ENCODE results near the gene TUBA4A. TPM values are rescaled to one million over a fixed set of nuclear protein-coding genes. Genes with fewer than 3 reads are reported as not detected.
A peak's percentile ranks its signal among the peaks of the same experiment; 100 is the strongest.

The TUBA4A gene
- total RNA-seq, 1 experiment from 2014 or later, result 0.45 TPM

- no peaks in the 10 kb centered on the region for H3K27me3 ChIP-seq (replicated peaks)
- no peak overlapping the region for H3K27ac ChIP-seq
- DNase-seq (ENCODE audit: low read depth in 1 of 2, low spot score in 2 of 2), result no peak
- H3K4me1 ChIP-seq (replicated peaks), result peaks cover 24% of the 10 kb centered on the region
- no peaks in the 10 kb centered on the region for H3K9me3 ChIP-seq (replicated peaks)
- H3K36me3 ChIP-seq, result peaks cover 53% of the 10 kb centered on the region
- H3K4me3 ChIP-seq, result no peak overlapping the region
Measured at GRCh38 chr2:219282375-219282774, 28.7 kb upstream of the TUBA4A start.

GRCh38 chr2:219281588-219281987 is 27.9 kb upstream of the TUBA4A start:
- H3K4me1 ChIP-seq (replicated peaks), result peaks cover 24% of the 10 kb centered on the region
- H3K27me3 ChIP-seq (replicated peaks), result no peaks in the 10 kb centered on the region
- H3K9me3 ChIP-seq (replicated peaks), result no peaks in the 10 kb centered on the region
- H3K27ac ChIP-seq, result no peak overlapping the region
- no peak overlapping the region for H3K4me3 ChIP-seq
- H3K36me3 ChIP-seq, result peaks cover 53% of the 10 kb centered on the region
- DNase-seq (ENCODE audit: low read depth in 1 of 2, low spot score in 2 of 2), result no peak

GRCh38 chr2:219280651-219281050 is 26.9 kb upstream of the TUBA4A start:
- Histone ChIP-seq H3K9me3 (replicated peaks) (no peaks in the 10 kb centered on the region), H3K36me3 (peaks cover 47% of the 10 kb centered on the region), H3K27ac (no peak overlapping the region), H3K27me3 (replicated peaks) (no peaks in the 10 kb centered on the region), H3K4me1 (replicated peaks) (peaks cover 24% of the 10 kb centered on the region), H3K4me3 (no peak overlapping the region)
- DNase-seq (ENCODE audit: low read depth in 1 of 2, low spot score in 2 of 2), result no peak

GRCh38 chr2:219279916-219280516 is 26.3 kb upstream of the TUBA4A start:
- no peak for DNase-seq (ENCODE audit: low read depth in 1 of 2, low spot score in 2 of 2)
- Histone ChIP-seq H3K4me1 (replicated peaks) (peaks cover 27% of the 10 kb centered on the region), H3K27me3 (replicated peaks) (no peaks in the 10 kb centered on the region), H3K27ac (peak overlapping the region; percentile 86), H3K4me3 (peak overlapping the region; percentile 58), H3K9me3 (replicated peaks) (no peaks in the 10 kb centered on the region), H3K36me3 (peaks cover 41% of the 10 kb centered on the region)

- H3K27me3 ChIP-seq (replicated peaks), result no peaks in the 10 kb centered on the region
- no peaks in the 10 kb centered on the region for H3K9me3 ChIP-seq (replicated peaks)
- H3K4me1 ChIP-seq (replicated peaks), result peaks cover 34% of the 10 kb centered on the region
- peak within 1 kb of the TSS; percentile 86 for H3K27ac ChIP-seq
- peak within 1 kb of the TSS; percentile 58 for H3K4me3 ChIP-seq
- peaks cover 34% of the 10 kb centered on the region for H3K36me3 ChIP-seq
- peak; percentile 99 to 100 for DNase-seq (ENCODE audit: low read depth in 1 of 2, low spot score in 2 of 2)
Measured at GRCh38 chr2:219279151-219279915, 25.6 kb upstream of the TUBA4A start, which contains the start of gene DNAJB2. TSS of gene DNAJB2 (plus strand) at chr2:219279366. CDS start at chr2:219279834, 468 bp downstream.

- peaks cover 40% of the 10 kb centered on the region for H3K4me1 ChIP-seq (replicated peaks)
- DNase-seq (ENCODE audit: low read depth in 1 of 2, low spot score in 2 of 2), result no peak
- H3K27ac ChIP-seq, result peak overlapping the region; percentile 21; the same call in 1 of the 2 replicates
- no peaks in the 10 kb centered on the region for H3K9me3 ChIP-seq (replicated peaks)
- peaks cover 28% of the 10 kb centered on the region for H3K36me3 ChIP-seq
- peak overlapping the region; percentile 58 for H3K4me3 ChIP-seq
- no peaks in the 10 kb centered on the region for H3K27me3 ChIP-seq (replicated peaks)
Measured at GRCh38 chr2:219278655-219279150, 25.0 kb upstream of the TUBA4A start.

- Histone ChIP-seq H3K4me3 (no peak overlapping the region), H3K27me3 (replicated peaks) (no peaks in the 10 kb centered on the region), H3K27ac (peak overlapping the region; percentile 21; the same call in 1 of the 2 replicates), H3K4me1 (replicated peaks) (peaks cover 47% of the 10 kb centered on the region), H3K36me3 (peaks cover 27% of the 10 kb centered on the region), H3K9me3 (replicated peaks) (no peaks in the 10 kb centered on the region)
- peak; percentile 78 to 80 for DNase-seq (ENCODE audit: low read depth in 1 of 2, low spot score in 2 of 2)
Measured at GRCh38 chr2:219277703-219278654, 24.3 kb upstream of the TUBA4A start.

- H3K27ac ChIP-seq, result peak overlapping the region; percentile 74
- H3K4me3 ChIP-seq, result no peak overlapping the region
Measured at GRCh38 chr2:219274361-219274921, 20.7 kb upstream of the TUBA4A start.

GRCh38 chr2:219273937-219274336 is 20.2 kb upstream of the TUBA4A start:
- H3K27me3 ChIP-seq (replicated peaks), result no peaks in the 10 kb centered on the region
- H3K36me3 ChIP-seq, result no peaks in the 10 kb centered on the region
- H3K4me1 ChIP-seq (replicated peaks), result peaks cover 41% of the 10 kb centered on the region
- no peak for DNase-seq (ENCODE audit: low read depth in 1 of 2, low spot score in 2 of 2)
- H3K4me3 ChIP-seq, result no peak overlapping the region
- no peaks in the 10 kb centered on the region for H3K9me3 ChIP-seq (replicated peaks)
- peak overlapping the region; percentile 74 for H3K27ac ChIP-seq

More at GRCh38 chr2:219274361-219274921, 20.7 kb upstream of the TUBA4A start:
- Histone ChIP-seq H3K4me1 (replicated peaks) (peaks cover 41% of the 10 kb centered on the region), H3K36me3 (peaks cover 2% of the 10 kb centered on the region; the same call in 1 of the 2 replicates), H3K27me3 (replicated peaks) (no peaks in the 10 kb centered on the region), H3K9me3 (replicated peaks) (no peaks in the 10 kb centered on the region)
- DNase-seq (ENCODE audit: low read depth in 1 of 2, low spot score in 2 of 2), result peak; percentile 80 to 86

- no peaks in the 10 kb centered on the region for H3K27me3 ChIP-seq (replicated peaks)
- no peaks in the 10 kb centered on the region for H3K36me3 ChIP-seq
- H3K4me1 ChIP-seq (replicated peaks), result peaks cover 32% of the 10 kb centered on the region
- no peak for DNase-seq (ENCODE audit: low read depth in 1 of 2, low spot score in 2 of 2)
- no peak overlapping the region for H3K27ac ChIP-seq
- H3K9me3 ChIP-seq (replicated peaks), result no peaks in the 10 kb centered on the region
- no peak overlapping the region for H3K4me3 ChIP-seq
Measured at GRCh38 chr2:219272995-219273394, 19.3 kb upstream of the TUBA4A start.

- DNase-seq (ENCODE audit: low read depth in 1 of 2, low spot score in 2 of 2), result no peak
- H3K36me3 ChIP-seq, result no peaks in the 10 kb centered on the region
- H3K9me3 ChIP-seq (replicated peaks), result no peaks in the 10 kb centered on the region
- H3K27ac ChIP-seq, result no peak overlapping the region
- H3K27me3 ChIP-seq (replicated peaks), result no peaks in the 10 kb centered on the region
- H3K4me1 ChIP-seq (replicated peaks), result peaks cover 25% of the 10 kb centered on the region
- no peak overlapping the region for H3K4me3 ChIP-seq
Measured at GRCh38 chr2:219272356-219272755, 18.6 kb upstream of the TUBA4A start.

GRCh38 chr2:219271021-219271420 is 17.3 kb upstream of the TUBA4A start:
- peaks cover 25% of the 10 kb centered on the region for H3K4me1 ChIP-seq (replicated peaks)
- H3K36me3 ChIP-seq, result no peaks in the 10 kb centered on the region
- H3K27ac ChIP-seq, result no peak overlapping the region
- no peaks in the 10 kb centered on the region for H3K27me3 ChIP-seq (replicated peaks)
- H3K4me3 ChIP-seq, result no peak overlapping the region
- DNase-seq (ENCODE audit: low read depth in 1 of 2, low spot score in 2 of 2), result no peak
- no peaks in the 10 kb centered on the region for H3K9me3 ChIP-seq (replicated peaks)

GRCh38 chr2:219270055-219270372 is 16.3 kb upstream of the TUBA4A start:
- no peaks in the 10 kb centered on the region for H3K27me3 ChIP-seq (replicated peaks)
- H3K27ac ChIP-seq, result no peak overlapping the region
- peaks cover 22% of the 10 kb centered on the region for H3K4me1 ChIP-seq (replicated peaks)
- H3K9me3 ChIP-seq (replicated peaks), result no peaks in the 10 kb centered on the region
- no peaks in the 10 kb centered on the region for H3K36me3 ChIP-seq
- no peak for DNase-seq (ENCODE audit: low read depth in 1 of 2, low spot score in 2 of 2)
- no peak overlapping the region for H3K4me3 ChIP-seq

Data from SJSA1 (cell line).